Measurements from ENCODE around the gene GRIN3A. TPM values are rescaled to one million over a fixed set of nuclear protein-coding genes. Genes with fewer than 3 reads are reported as not detected.
A peak's percentile ranks its signal among the peaks of the same experiment; 100 is the strongest.

GRIN3A gene
- total and polyA plus RNA-seq, 2 of the 4 experiments (the other 2 are of a cell fraction): not detected

DNA sequence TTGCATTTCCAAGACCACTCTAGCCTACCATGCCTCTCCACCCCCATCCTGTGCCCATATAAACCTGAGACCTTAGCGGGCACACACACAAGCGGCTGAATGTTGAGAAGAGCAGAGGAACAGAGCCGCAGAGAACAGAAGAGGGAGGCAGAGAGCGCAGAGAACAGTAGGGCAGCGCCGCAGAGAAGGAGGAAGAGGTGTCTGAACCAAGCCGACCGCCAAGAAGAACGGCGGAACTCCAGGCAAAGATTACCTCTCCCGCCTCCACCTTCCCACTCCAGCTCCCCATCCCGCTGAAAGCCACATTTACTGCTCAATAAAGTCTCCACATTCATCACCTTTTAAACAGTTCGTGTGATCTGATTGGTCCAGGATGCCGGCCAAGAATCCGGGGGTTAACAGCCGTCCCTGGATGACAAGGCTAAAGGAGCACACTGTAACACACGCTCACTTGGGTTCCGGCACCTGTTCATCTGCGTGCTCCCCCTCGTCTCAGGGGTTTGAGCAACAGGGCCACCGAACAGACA is 33.2 kb downstream of the GRIN3A start:
- dilution Hi-C loops (cut with HindIII; ENCODE audit: low sequenced_read_pairs, unreplicated experiment): no loop called here
- Histone ChIP-seq H3K18ac (ENCODE audit: low read depth, low read length) (no peak overlapping the region), H2BK20ac (ENCODE audit: low read depth, low read length) (no peak overlapping the region), H2BK120ac (ENCODE audit: low read depth, low read length) (no peak overlapping the region), H3K4me1 (ENCODE audit: control insufficient read depth, insufficient read depth, low read length) (no peaks in the 10 kb centered on the region), H3K9me3 (ENCODE audit: control insufficient read depth, insufficient read depth, low read length) (no peaks in the 10 kb centered on the region), H3K4me2 (ENCODE audit: low read depth, low read length) (no peak overlapping the region; the same call in 1 of the 2 replicates), H3K4ac (ENCODE audit: low read depth, low read length) (no peak overlapping the region), H2BK5ac (ENCODE audit: low read depth, low read length, poor library complexity, severe bottlenecking) (no peak overlapping the region), H4K20me1 (ENCODE audit: insufficient read depth, low read length) (no peaks in the 10 kb centered on the region), H3K27me3 (ENCODE audit: control insufficient read depth, insufficient read depth, low read length) (no peaks in the 10 kb centered on the region), H4K8ac (ENCODE audit: low read depth in 2 of 2, low read length in 2 of 2) (no peak overlapping the region), H4K91ac (ENCODE audit: insufficient read depth, low read depth, low read length) (no peak overlapping the region), H3K36me3 (ENCODE audit: control insufficient read depth, insufficient read depth, low read length) (no peaks in the 10 kb centered on the region), H3K56ac (ENCODE audit: extremely low read depth, insufficient read depth, low read length) (no peak overlapping the region), H2AK5ac (ENCODE audit: low read depth, low read length) (no peak overlapping the region), H4K5ac (ENCODE audit: low read depth, low read length) (no peak overlapping the region), H3K9me1 (ENCODE audit: insufficient read depth, low read length) (no peaks in the 10 kb centered on the region), H3K4me3 (ENCODE audit: insufficient read depth, low read depth, low read length) (no peak overlapping the region), H3K23ac (ENCODE audit: low read depth, low read length) (no peak overlapping the region), H3K9ac (ENCODE audit: low read depth, low read length) (no peak overlapping the region), H2AK9ac (replicated peaks; ENCODE audit: low read depth, low read length, poor library complexity) (no peak overlapping the region), H3K14ac (replicated peaks; ENCODE audit: low read depth, low read length) (no peak overlapping the region), H2AFZ (replicated peaks; ENCODE audit: low read length, poor library complexity) (peak overlapping the region; percentile 58), H3K27ac (ENCODE audit: insufficient read depth, low read length) (no peak overlapping the region), H3K79me1 (ENCODE audit: low read depth in 1 of 2, low read length in 2 of 2) (no peaks in the 10 kb centered on the region), H2BK15ac (ENCODE audit: low read depth, low read length) (no peak overlapping the region)
- intact Hi-C loops (cut with micrococcal nuclease): no loop called here
- TF ChIP-seq, protein P1, sequence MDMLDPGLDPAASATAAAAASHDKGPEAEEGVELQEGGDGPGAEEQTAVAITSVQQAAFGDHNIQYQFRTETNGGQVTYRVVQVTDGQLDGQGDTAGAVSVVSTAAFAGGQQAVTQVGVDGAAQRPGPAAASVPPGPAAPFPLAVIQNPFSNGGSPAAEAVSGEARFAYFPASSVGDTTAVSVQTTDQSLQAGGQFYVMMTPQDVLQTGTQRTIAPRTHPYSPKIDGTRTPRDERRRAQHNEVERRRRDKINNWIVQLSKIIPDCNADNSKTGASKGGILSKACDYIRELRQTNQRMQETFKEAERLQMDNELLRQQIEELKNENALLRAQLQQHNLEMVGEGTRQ (IDR thresholded peaks at IDR 0.05; ENCODE audit: low read depth, low read length): no peak
- TF ChIP-seq BHLHE40 (IDR thresholded peaks at IDR 0.05; ENCODE audit: low read depth, low read length): no peak
- no peak for TF ChIP-seq FOS (IDR thresholded peaks at IDR 0.05; ENCODE audit: low read depth, low read length)
- TF ChIP-seq RFX5 (IDR thresholded peaks at IDR 0.05; ENCODE audit: low read depth, low read length): no peak
- TF ChIP-seq, protein P2, sequence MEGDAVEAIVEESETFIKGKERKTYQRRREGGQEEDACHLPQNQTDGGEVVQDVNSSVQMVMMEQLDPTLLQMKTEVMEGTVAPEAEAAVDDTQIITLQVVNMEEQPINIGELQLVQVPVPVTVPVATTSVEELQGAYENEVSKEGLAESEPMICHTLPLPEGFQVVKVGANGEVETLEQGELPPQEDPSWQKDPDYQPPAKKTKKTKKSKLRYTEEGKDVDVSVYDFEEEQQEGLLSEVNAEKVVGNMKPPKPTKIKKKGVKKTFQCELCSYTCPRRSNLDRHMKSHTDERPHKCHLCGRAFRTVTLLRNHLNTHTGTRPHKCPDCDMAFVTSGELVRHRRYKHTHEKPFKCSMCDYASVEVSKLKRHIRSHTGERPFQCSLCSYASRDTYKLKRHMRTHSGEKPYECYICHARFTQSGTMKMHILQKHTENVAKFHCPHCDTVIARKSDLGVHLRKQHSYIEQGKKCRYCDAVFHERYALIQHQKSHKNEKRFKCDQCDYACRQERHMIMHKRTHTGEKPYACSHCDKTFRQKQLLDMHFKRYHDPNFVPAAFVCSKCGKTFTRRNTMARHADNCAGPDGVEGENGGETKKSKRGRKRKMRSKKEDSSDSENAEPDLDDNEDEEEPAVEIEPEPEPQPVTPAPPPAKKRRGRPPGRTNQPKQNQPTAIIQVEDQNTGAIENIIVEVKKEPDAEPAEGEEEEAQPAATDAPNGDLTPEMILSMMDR (conservative IDR thresholded peaks at IDR 0.05; ENCODE audit: low read depth, low read length): no peak
- no peak for TF ChIP-seq RAD21 (IDR thresholded peaks at IDR 0.05; ENCODE audit: low read length)
- no peak for TF ChIP-seq CEBPB (IDR thresholded peaks at IDR 0.05; ENCODE audit: low read depth, low read length)
- no peak for TF ChIP-seq CHD1 (IDR thresholded peaks at IDR 0.05; ENCODE audit: low read depth, low read length)
- TF ChIP-seq SMC3 (IDR thresholded peaks at IDR 0.05; ENCODE audit: low read depth, low read length): no peak
- no peak for TF ChIP-seq NFE2L2 (IDR thresholded peaks at IDR 0.05; ENCODE audit: low read depth, low read length)
- no peak for TF ChIP-seq MAFK (IDR thresholded peaks at IDR 0.05; ENCODE audit: low read depth, low read length)
- TF ChIP-seq MXI1 (IDR thresholded peaks at IDR 0.05; ENCODE audit: borderline replicate concordance, low read depth, low read length): no peak
- no peak for TF ChIP-seq MAZ (IDR thresholded peaks at IDR 0.05; ENCODE audit: borderline replicate concordance, low read depth, low read length)
- no peak for TF ChIP-seq RCOR1 (IDR thresholded peaks at IDR 0.05; ENCODE audit: insufficient replicate concordance, low read length)
- no peak for TF ChIP-seq POLR2A (IDR thresholded peaks at IDR 0.05; ENCODE audit: low read depth, low read length)
- TF ChIP-seq, protein P3, sequence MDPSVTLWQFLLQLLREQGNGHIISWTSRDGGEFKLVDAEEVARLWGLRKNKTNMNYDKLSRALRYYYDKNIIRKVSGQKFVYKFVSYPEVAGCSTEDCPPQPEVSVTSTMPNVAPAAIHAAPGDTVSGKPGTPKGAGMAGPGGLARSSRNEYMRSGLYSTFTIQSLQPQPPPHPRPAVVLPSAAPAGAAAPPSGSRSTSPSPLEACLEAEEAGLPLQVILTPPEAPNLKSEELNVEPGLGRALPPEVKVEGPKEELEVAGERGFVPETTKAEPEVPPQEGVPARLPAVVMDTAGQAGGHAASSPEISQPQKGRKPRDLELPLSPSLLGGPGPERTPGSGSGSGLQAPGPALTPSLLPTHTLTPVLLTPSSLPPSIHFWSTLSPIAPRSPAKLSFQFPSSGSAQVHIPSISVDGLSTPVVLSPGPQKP (IDR thresholded peaks at IDR 0.05; ENCODE audit: borderline replicate concordance, low read depth, low read length): no peak
- ChIA-PET POLR2A (ENCODE audit: unreplicated experiment) (no interaction called here), CTCF (no interaction called here)
- BruUV-seq (replicated peaks): no TSS peak
- no CpG with 5 or more reads among the region's 21 CpGs for WGBS, 2 experiments (ENCODE audit: extremely low coverage in 2 of 2, insufficient read length in 1 of 2)
- in situ Hi-C loops (cut with MboI; ENCODE audit: low sequenced_read_pairs): no loop called here
- ATAC-seq (ENCODE audit: low read depth) (peak; percentile 46; the same call in 1 of the 2 replicates), DNase-seq (no peak)
